ENCODE measurements around the gene LRP4.

DNA sequence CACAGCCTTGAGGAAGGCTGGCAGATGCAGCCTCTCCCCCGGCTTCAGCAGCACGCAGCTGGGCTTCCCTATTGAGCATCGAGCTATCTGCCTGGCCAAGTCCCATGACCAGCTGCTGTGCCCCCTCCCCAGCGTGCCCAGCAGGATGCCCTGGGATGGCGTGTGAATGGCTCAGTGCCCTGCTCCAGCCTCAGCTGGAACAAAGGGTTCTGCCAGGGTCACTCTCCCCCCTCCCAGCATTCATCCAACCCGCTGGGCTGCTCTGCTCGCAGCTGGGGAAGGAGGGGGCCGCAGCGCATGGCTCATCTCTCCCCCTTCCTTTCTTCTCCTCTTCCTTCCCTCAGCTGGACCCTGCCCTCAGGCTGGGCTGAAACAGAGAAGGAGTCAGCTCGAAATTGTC lies 14.5 kb downstream of the LRP4 start:
- TF ChIP-seq POLR2AphosphoS5 (IDR thresholded peaks at IDR 0.05) (no peak), POLR2A (IDR thresholded peaks at IDR 0.05; ENCODE audit: low read depth) (no peak)
- TF ChIP-seq, protein P1, sequence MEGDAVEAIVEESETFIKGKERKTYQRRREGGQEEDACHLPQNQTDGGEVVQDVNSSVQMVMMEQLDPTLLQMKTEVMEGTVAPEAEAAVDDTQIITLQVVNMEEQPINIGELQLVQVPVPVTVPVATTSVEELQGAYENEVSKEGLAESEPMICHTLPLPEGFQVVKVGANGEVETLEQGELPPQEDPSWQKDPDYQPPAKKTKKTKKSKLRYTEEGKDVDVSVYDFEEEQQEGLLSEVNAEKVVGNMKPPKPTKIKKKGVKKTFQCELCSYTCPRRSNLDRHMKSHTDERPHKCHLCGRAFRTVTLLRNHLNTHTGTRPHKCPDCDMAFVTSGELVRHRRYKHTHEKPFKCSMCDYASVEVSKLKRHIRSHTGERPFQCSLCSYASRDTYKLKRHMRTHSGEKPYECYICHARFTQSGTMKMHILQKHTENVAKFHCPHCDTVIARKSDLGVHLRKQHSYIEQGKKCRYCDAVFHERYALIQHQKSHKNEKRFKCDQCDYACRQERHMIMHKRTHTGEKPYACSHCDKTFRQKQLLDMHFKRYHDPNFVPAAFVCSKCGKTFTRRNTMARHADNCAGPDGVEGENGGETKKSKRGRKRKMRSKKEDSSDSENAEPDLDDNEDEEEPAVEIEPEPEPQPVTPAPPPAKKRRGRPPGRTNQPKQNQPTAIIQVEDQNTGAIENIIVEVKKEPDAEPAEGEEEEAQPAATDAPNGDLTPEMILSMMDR (IDR thresholded peaks at IDR 0.05) = no peak
